Mononuclear cell (primary cell): ENCODE measurements around the gene TTLL13. TPM values are rescaled to one million over a fixed set of nuclear protein-coding genes. Genes with fewer than 3 reads are reported as not detected.

Experiments used
- H3K27me3 ChIP-seq: 2 replicates; pipeline ENCODE4 v1.6.0; 2011; ENCODE audit warnings: low read length, control low read depth; ENCODE audit not compliant: insufficient read depth
- H3K4me1 ChIP-seq: 2 replicates; pipeline ENCODE4 v1.5.1; 2011; ENCODE audit warnings: mild to moderate bottlenecking, low read length, control low read depth; ENCODE audit not compliant: insufficient read depth
- H3K4me3 ChIP-seq: 2 replicates; pipeline ENCODE4 v1.5.1; 2011; ENCODE audit warnings: mild to moderate bottlenecking, low read length, moderate library complexity
- H3K9me3 ChIP-seq: 2 replicates; pipeline ENCODE4 v1.5.1; 2011; ENCODE audit warnings: low read depth, mild to moderate bottlenecking, control low read depth, low read length
- total RNA-seq: library from RNA; depleted of rRNA; stranded (reverse); fragments of >200 nt; gene quantifications from one replicate; pipeline ENCODE4 v1.2.3, GENCODE V29; 2012

Gene TTLL13
- total RNA-seq, 1 donor = 0.31 TPM

DNA sequence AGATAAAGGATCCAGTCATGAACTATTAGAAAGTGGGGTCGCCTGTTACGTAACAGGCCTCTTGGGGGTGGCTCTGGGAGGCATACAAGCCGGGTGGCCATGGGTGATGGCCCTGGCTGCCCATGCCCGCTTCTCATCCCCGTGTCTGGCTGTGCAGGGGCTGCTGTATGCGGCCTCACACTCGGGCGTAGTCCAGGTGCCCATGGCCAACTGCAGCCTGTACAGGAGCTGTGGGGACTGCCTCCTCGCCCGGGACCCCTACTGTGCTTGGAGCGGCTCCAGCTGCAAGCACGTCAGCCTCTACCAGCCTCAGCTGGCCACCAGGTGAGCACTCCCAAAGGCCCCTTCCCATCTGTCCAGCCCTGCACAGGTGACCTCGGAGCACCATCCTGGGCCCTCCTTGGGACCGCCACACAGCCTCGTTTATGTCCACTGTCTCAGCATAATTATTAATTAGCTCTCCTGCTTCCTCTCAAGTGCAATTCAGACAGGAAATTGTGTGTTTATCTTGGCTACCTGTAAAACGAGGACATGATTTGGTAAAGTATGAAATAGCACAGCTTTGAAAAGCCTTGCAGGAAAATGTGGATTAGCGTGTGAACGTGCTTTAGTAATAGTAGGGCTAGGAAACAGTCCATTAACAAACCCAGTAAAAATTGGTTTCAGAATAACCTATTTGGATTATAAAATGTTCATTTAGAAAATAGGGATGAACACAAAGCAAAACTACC lies 23.7 kb upstream of the TTLL13 start:
- Histone ChIP-seq H3K4me3 (no peak overlapping the region), H3K4me1 (peaks cover 12% of the 10 kb centered on the region), H3K9me3 (no peaks in the 10 kb centered on the region), H3K27me3 (no peaks in the 10 kb centered on the region)

GRCh38 chr15:90227336-90227735 lies 22.0 kb upstream of the TTLL13 start:
- Histone ChIP-seq H3K4me1 (peaks cover 29% of the 10 kb centered on the region), H3K4me3 (no peak overlapping the region), H3K9me3 (no peaks in the 10 kb centered on the region), H3K27me3 (no peaks in the 10 kb centered on the region)

DNA sequence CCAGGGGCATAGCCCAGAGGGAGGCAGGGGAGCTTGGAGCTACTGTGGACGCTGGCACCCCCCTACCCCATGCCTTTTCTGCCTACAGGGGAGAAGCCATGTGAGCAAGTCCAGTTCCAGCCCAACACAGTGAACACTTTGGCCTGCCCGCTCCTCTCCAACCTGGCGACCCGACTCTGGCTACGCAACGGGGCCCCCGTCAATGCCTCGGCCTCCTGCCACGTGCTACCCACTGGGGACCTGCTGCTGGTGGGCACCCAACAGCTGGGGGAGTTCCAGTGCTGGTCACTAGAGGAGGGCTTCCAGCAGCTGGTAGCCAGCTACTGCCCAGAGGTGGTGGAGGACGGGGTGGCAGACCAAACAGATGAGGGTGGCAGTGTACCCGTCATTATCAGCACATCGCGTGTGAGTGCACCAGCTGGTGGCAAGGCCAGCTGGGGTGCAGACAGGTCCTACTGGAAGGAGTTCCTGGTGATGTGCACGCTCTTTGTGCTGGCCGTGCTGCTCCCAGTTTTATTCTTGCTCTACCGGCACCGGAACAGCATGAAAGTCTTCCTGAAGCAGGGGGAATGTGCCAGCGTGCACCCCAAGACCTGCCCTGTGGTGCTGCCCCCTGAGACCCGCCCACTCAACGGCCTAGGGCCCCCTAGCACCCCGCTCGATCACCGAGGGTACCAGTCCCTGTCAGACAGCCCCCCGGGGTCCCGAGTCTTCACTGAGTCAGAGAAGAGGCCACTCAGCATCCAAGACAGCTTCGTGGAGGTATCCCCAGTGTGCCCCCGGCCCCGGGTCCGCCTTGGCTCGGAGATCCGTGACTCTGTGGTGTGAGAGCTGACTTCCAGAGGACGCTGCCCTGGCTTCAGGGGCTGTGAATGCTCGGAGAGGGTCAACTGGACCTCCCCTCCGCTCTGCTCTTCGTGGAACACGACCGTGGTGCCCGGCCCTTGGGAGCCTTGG lies 21.3 kb upstream of the TTLL13 start:
- no peak overlapping the region for H3K4me3 ChIP-seq
- no peaks in the 10 kb centered on the region for H3K27me3 ChIP-seq
- H3K9me3 ChIP-seq = no peaks in the 10 kb centered on the region
- peaks cover 36% of the 10 kb centered on the region for H3K4me1 ChIP-seq

GRCh38 chr15:90228960-90229359 lies 20.4 kb upstream of the TTLL13 start:
- Histone ChIP-seq H3K27me3 (no peaks in the 10 kb centered on the region), H3K4me3 (no peak overlapping the region), H3K9me3 (no peaks in the 10 kb centered on the region), H3K4me1 (peaks cover 38% of the 10 kb centered on the region)

DNA sequence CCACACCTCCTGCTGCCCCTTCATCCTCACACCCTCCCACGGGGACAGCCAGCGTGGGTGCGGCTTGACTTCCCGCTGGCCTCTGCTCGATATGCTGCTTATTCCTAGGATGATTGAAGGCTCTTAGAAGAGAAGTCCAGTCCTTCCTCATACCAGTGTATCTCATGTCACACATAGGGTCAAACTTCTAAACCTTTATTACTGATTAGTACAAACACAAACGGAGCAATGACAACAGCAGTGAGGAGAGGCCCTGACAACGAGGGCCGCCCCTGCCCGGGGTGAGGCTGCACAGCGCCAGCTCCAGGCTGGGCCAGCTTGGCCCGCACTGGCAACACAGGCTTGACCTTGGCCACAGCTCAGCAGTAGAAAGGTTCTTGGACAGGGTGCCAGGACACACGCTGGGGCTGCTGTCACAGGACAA lies 19.3 kb upstream of the TTLL13 start:
- Histone ChIP-seq H3K4me1 (peaks cover 46% of the 10 kb centered on the region), H3K27me3 (no peaks in the 10 kb centered on the region), H3K9me3 (no peaks in the 10 kb centered on the region), H3K4me3 (no peak overlapping the region)

- Histone ChIP-seq H3K4me1 (peaks cover 47% of the 10 kb centered on the region), H3K9me3 (no peaks in the 10 kb centered on the region), H3K4me3 (no peak overlapping the region), H3K27me3 (no peaks in the 10 kb centered on the region)
Measured at GRCh38 chr15:90230610-90231009, 18.7 kb upstream of the TTLL13 start.

- H3K4me3 ChIP-seq = no peak overlapping the region
- peaks cover 47% of the 10 kb centered on the region for H3K4me1 ChIP-seq
- H3K27me3 ChIP-seq = no peaks in the 10 kb centered on the region
- H3K9me3 ChIP-seq = no peaks in the 10 kb centered on the region
Measured at GRCh38 chr15:90231028-90232017, 18.0 kb upstream of the TTLL13 start.

DNA sequence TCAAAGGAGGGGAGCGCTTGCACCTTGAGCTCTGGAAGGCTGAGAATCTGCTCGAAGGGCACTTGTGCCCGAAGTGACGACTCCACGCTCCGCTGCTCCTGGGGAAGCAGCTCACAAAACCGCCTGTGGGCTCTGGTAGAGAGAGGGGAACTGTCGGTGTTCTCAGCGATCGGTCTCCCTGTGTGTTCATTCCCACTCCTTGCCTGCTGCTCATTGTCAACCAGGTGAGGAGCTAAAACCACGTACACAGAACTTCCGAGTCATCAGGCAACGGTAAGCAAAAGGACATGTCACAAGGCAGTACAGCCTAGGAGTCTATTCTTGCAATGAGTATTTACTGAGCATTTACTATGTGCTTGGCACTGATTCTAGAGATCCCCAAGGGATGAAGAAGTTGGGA lies 17.2 kb upstream of the TTLL13 start:
- Histone ChIP-seq H3K27me3 (no peaks in the 10 kb centered on the region), H3K9me3 (no peaks in the 10 kb centered on the region), H3K4me1 (peaks cover 47% of the 10 kb centered on the region), H3K4me3 (no peak overlapping the region)

DNA sequence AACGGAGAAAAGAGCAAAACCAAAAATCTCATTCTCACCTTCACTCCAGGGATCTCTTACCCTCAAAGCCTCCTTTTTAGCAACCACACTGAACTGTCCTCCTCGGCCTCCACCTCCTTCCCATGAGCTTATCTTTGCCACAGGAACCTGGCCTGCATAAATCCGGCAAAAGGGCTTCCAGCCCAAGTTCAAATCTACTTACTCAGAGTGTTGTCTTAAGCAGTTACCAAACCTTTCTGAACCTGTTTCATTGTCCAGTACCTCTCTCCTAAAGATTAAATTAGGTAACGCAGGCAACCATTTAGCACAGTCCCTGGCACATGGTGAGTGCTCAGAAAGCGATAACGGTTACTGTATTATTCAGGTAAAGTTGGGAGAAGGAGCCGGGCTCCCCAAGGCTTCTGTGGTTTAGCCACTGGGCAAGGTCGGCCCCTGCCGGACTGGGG lies 16.4 kb upstream of the TTLL13 start:
- H3K27me3 ChIP-seq = no peaks in the 10 kb centered on the region
- H3K4me3 ChIP-seq = peak overlapping the region; percentile 78
- no peaks in the 10 kb centered on the region for H3K9me3 ChIP-seq
- H3K4me1 ChIP-seq = peaks cover 47% of the 10 kb centered on the region

DNA sequence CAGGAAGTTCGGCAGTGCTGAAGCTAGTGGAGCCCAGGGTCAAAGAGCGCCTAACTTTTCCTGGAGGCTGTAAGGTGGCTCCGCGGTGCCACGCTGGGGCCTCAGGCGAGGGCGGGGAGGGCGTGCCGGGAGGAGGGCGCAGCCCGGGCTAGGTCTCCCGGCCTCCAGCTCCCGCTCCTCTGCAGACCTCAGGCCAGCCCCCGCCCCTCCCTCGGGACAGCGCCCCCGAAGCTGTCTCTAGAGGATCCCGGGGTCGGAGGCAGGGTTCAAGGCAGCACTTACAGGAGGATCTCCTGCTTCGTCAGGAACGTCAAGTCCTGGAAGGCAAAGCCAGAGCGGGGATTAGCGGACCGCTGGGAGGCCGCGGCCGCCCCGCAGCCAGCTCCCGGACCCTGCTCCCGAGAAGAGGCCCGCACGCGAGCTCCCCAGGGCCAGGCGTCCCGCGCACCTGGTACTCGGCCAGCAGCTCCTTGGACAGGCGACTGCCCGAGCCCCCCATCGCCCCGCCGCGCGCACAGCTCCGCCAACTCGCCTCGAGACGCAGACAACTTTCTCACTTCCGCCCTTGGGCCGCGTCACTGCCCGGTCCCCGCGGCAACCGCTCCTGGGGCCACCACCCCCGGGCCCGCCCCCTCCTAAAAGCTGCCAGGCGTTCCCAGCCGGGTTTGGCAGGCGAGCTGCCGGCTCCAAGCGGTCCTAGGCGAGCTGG lies 15.8 kb upstream of the TTLL13 start, which contains the start of gene CIB1:
TSS of gene CIB1 (minus strand) at position 555 of the 709 bp plus-strand sequence. CDS start at position 499, 56 bp downstream.
- no peaks in the 10 kb centered on the region for H3K27me3 ChIP-seq
- peaks cover 47% of the 10 kb centered on the region for H3K4me1 ChIP-seq
- peak within 1 kb of the TSS; percentile 78 for H3K4me3 ChIP-seq
- no peaks in the 10 kb centered on the region for H3K9me3 ChIP-seq

DNA sequence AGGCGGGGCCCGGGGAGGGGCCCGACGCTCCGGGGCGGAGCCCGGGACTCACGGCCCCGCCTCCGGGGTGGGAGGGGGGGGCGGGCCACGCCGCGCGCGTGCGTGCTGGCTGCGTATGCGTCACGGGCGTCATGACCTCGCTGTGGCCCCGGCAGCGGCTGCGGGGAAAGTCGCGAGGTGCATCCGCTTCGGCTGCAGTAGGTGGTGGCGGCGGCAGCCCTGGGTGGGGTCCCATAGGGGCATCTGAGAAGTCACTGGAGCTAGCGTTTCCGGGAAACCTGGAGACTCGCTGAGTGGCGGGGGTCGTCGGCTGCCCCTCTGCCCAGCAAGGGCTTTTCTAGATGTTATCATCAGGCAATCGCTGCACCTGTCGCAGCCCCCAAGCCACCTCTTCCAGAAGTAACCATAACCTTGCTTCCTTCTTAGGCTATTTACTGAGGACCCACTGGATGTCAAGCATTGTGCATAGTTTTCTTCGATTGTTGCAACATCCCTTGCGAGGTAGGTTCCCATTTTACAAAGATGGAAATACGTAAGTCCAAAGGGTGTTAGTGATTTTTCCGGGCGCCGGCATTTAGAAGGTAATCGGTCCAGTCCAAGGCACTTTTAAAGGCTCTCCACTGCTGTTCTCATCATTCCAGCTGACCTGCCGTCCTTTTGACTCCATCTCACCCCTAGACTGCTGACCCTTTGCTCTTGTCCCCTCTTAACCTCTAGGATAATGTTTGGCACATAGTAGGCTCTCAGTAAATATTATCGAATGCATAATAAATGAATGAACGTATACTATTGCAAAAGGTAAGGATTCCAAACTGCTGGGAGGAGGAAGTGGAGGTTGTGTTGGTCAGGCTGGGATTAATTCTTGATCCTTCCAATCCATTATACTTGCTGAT lies 15.0 kb upstream of the TTLL13 start, which contains the start of gene GDPGP1:
TSS of gene GDPGP1 (plus strand) at position 114 of the 893 bp plus-strand sequence. CDS start 6,700 bp downstream, outside the sequence.
- peaks cover 47% of the 10 kb centered on the region for H3K4me1 ChIP-seq

GRCh38 chr15:90239371-90239770 lies 10.0 kb upstream of the TTLL13 start:
- Histone ChIP-seq H3K27me3 (no peaks in the 10 kb centered on the region), H3K9me3 (no peaks in the 10 kb centered on the region), H3K4me1 (peaks cover 8% of the 10 kb centered on the region), H3K4me3 (no peak overlapping the region)

More for the DNA sequence above, 15.0 kb upstream of the TTLL13 start, which contains the start of gene GDPGP1:
- Histone ChIP-seq H3K4me3 (peak within 1 kb of the TSS; percentile 78), H3K9me3 (no peaks in the 10 kb centered on the region), H3K27me3 (no peaks in the 10 kb centered on the region)

DNA sequence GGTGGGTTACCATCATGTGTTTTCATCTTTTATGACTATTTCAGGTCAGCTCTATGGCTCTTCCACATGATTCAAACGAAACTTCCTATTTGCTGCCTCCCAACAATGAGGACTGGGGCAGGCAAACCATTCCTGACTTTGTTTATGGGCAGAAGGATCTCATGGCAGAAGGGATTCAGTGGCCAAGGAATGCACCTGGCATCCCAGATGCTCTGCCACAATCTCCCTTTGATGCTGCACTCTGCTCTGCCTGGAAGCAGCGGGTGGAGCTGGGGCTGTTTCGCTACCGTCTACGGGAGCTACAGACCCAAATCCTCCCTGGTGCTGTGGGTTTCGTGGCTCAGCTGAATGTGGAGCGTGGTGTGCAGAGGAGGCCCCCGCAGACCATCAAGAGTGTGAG lies 8.5 kb upstream of the TTLL13 start:
- H3K4me1 ChIP-seq = no peaks in the 10 kb centered on the region

More for the DNA sequence above, 8.5 kb upstream of the TTLL13 start:
- H3K9me3 ChIP-seq = no peaks in the 10 kb centered on the region
- no peak overlapping the region for H3K4me3 ChIP-seq
- no peaks in the 10 kb centered on the region for H3K27me3 ChIP-seq
